MM.1S (cell line): ENCODE measurements around the gene LBH.

Source experiments
- DNase-seq: peaks from one replicate; pipeline ENCODE4 v3.0.0-alpha.2; 2015
- H2AFZ ChIP-seq: fragments of 300-600 bp; sonication (generic); 2 replicates; pipeline ENCODE4 v1.6.0; 2016; ENCODE audit warnings: antibody characterized with exemption, low read length
- H3F3A ChIP-seq: fragments of 300-600 bp; sonication (generic); 2 replicates; pipeline ENCODE4 v1.6.1; 2016; ENCODE audit warnings: mild to moderate bottlenecking, antibody characterized with exemption, low read length, moderate library complexity, mixed read lengths; ENCODE audit not compliant: insufficient read depth
- H3K27ac ChIP-seq: fragments of 300-600 bp; sonication (generic); 2 replicates; pipeline ENCODE4 v1.5.1; 2016; ENCODE audit warnings: mild to moderate bottlenecking, low read length
- H3K27me3 ChIP-seq: fragments of 300-600 bp; sonication (generic); replicated peaks from 2 replicates; pipeline ENCODE4 v1.6.0; 2016; ENCODE audit warnings: low read length; ENCODE audit not compliant: insufficient read depth
- H3K36me3 ChIP-seq: fragments of 300-600 bp; sonication (generic); replicated peaks from 2 replicates; pipeline ENCODE4 v1.6.1; 2016; ENCODE audit warnings: mild to moderate bottlenecking, low read length, mixed read lengths; ENCODE audit not compliant: insufficient read depth
- H3K4me1 ChIP-seq: fragments of 300-600 bp; sonication (generic); 2 replicates; pipeline ENCODE4 v1.6.1; 2016; ENCODE audit warnings: low read length, mixed read lengths
- H3K4me2 ChIP-seq: fragments of 300-600 bp; sonication (generic); 2 replicates; pipeline ENCODE4 v1.6.0; 2016; ENCODE audit warnings: low read depth, low read length
- H3K4me3 ChIP-seq: fragments of 300-600 bp; sonication (generic); 2 replicates; pipeline ENCODE4 v1.5.1; 2016; ENCODE audit warnings: low read length, mixed read lengths
- H3K79me2 ChIP-seq: fragments of 300-600 bp; sonication (generic); 2 replicates; pipeline ENCODE4 v1.6.1; 2016; ENCODE audit warnings: mixed run types, low read length, mixed read lengths
- H3K9ac ChIP-seq: fragments of 300-600 bp; sonication (generic); 2 replicates; pipeline ENCODE4 v1.6.1; 2016; ENCODE audit warnings: low read length, mixed read lengths
- H3K9me2 ChIP-seq: fragments of 300-600 bp; sonication (generic); replicated peaks from 2 replicates; pipeline ENCODE4 v1.6.1; 2016; ENCODE audit warnings: mild to moderate bottlenecking, low read length, mixed read lengths; ENCODE audit not compliant: insufficient read depth
- H3K9me3 ChIP-seq: fragments of 300-600 bp; sonication (generic); replicated peaks from 2 replicates; pipeline ENCODE4 v1.6.1; 2016; ENCODE audit warnings: mild to moderate bottlenecking, low read length, mixed read lengths; ENCODE audit not compliant: insufficient read depth
- H4K20me1 ChIP-seq: fragments of 300-600 bp; sonication (generic); 2 replicates; pipeline ENCODE4 v1.6.1; 2016; ENCODE audit warnings: mild to moderate bottlenecking, low read length, moderate library complexity, mixed read lengths; ENCODE audit not compliant: insufficient read depth
- CTCF ChIP-seq: fragments of 300-600 bp; sonication (generic); IDR thresholded peaks from 2 replicates; pipeline ENCODE4 v1.5.1; 2016; ENCODE audit warnings: antibody characterized with exemption, low read length, mixed read lengths
- EZH2 ChIP-seq: fragments of 300-600 bp; sonication (generic); optimal IDR thresholded peaks from 2 replicates; pipeline ENCODE3; 2017; ENCODE audit warnings: low read depth, mild to moderate bottlenecking, antibody characterized with exemption, low read length, mixed read lengths
- EZH2phosphoT487 ChIP-seq: fragments of 300-600 bp; sonication (generic); IDR thresholded peaks from 2 replicates; pipeline ENCODE4 v1.6.1; 2018; ENCODE audit warnings: antibody characterized with exemption, low read length

The LBH gene

GRCh38 chr2:30255026-30255425, 23.7 kb downstream of the LBH start:
- Histone ChIP-seq H3K36me3 (no peaks in the 10 kb centered on the region), H3K9me3 (no peaks in the 10 kb centered on the region), H3K27me3 (no peaks in the 10 kb centered on the region), H3K9ac (no peak overlapping the region), H3K27ac (no peak overlapping the region), H3K4me3 (no peak overlapping the region), H3K4me2 (no peak overlapping the region), H2AFZ (no peak overlapping the region), H4K20me1 (no peaks in the 10 kb centered on the region), H3K9me2 (no peaks in the 10 kb centered on the region), H3K79me2 (no peaks in the 10 kb centered on the region), H3K4me1 (no peaks in the 10 kb centered on the region), H3F3A (no peaks in the 10 kb centered on the region)
- DNase-seq: no peak
- no peak for TF ChIP-seq EZH2
- TF ChIP-seq CTCF: no peak
- TF ChIP-seq EZH2phosphoT487: no peak

- H3K79me2 ChIP-seq: no peaks in the 10 kb centered on the region
- H2AFZ ChIP-seq: no peak overlapping the region
- H3K27ac ChIP-seq: no peak overlapping the region
- no peaks in the 10 kb centered on the region for H4K20me1 ChIP-seq
- no peaks in the 10 kb centered on the region for H3K4me1 ChIP-seq
- no peaks in the 10 kb centered on the region for H3K9me2 ChIP-seq
- H3K36me3 ChIP-seq: no peaks in the 10 kb centered on the region
- H3K9ac ChIP-seq: no peak overlapping the region
- H3K27me3 ChIP-seq: no peaks in the 10 kb centered on the region
- H3K4me2 ChIP-seq: no peak overlapping the region
- no peaks in the 10 kb centered on the region for H3F3A ChIP-seq
- H3K9me3 ChIP-seq: no peaks in the 10 kb centered on the region
- DNase-seq: no peak
- H3K4me3 ChIP-seq: no peak overlapping the region
- TF ChIP-seq CTCF: no peak
- no peak for TF ChIP-seq EZH2phosphoT487
- TF ChIP-seq EZH2: no peak
Observed at GRCh38 chr2:30255466-30256408, 24.4 kb downstream of the LBH start.

GRCh38 chr2:30257266-30258214, 26.2 kb downstream of the LBH start:
- Histone ChIP-seq H3K36me3 (no peaks in the 10 kb centered on the region), H3K9ac (no peak overlapping the region), H3K9me3 (no peaks in the 10 kb centered on the region), H3K4me1 (no peaks in the 10 kb centered on the region), H3K4me2 (no peak overlapping the region), H3K27me3 (no peaks in the 10 kb centered on the region), H3K4me3 (no peak overlapping the region), H3K27ac (no peak overlapping the region), H3K9me2 (no peaks in the 10 kb centered on the region), H3K79me2 (no peaks in the 10 kb centered on the region), H4K20me1 (no peaks in the 10 kb centered on the region), H2AFZ (no peak overlapping the region), H3F3A (no peaks in the 10 kb centered on the region)
- DNase-seq: no peak
- no peak for TF ChIP-seq EZH2
- no peak for TF ChIP-seq EZH2phosphoT487
- TF ChIP-seq CTCF: no peak
